Measurements from ENCODE around the gene HYAL2.

GRCh38 chr3:50296721-50297383 lies 25.7 kb downstream of the HYAL2 start:
- TF ChIP-seq, protein P1, sequence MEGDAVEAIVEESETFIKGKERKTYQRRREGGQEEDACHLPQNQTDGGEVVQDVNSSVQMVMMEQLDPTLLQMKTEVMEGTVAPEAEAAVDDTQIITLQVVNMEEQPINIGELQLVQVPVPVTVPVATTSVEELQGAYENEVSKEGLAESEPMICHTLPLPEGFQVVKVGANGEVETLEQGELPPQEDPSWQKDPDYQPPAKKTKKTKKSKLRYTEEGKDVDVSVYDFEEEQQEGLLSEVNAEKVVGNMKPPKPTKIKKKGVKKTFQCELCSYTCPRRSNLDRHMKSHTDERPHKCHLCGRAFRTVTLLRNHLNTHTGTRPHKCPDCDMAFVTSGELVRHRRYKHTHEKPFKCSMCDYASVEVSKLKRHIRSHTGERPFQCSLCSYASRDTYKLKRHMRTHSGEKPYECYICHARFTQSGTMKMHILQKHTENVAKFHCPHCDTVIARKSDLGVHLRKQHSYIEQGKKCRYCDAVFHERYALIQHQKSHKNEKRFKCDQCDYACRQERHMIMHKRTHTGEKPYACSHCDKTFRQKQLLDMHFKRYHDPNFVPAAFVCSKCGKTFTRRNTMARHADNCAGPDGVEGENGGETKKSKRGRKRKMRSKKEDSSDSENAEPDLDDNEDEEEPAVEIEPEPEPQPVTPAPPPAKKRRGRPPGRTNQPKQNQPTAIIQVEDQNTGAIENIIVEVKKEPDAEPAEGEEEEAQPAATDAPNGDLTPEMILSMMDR (conservative IDR thresholded peaks at IDR 0.05; ENCODE audit: low read length) = no peak
- no peak for TF ChIP-seq EZH2phosphoT487 (IDR thresholded peaks at IDR 0.05; ENCODE audit: borderline replicate concordance)
